NOMO-1 treated with DMSO at 0.1 percent for 48 hours (cell line): ENCODE results near the gene B4GALT4.
"Not testable (repeated sequence)": the region's sequence is repeated elsewhere in the genome, so short reads cannot be mapped to it uniquely, and the experiment has no call there.

Experiments used
- DNase-seq: peaks from one replicate; lab custom pipeline; 2025; ENCODE audit not compliant: unreplicated experiment; lab: John Stamatoyannopoulos, UW

Gene B4GALT4

GRCh38 chr3:119205685-119206084 is 35.0 kb downstream of the B4GALT4 start:
- no peak for DNase-seq

GRCh38 chr3:119205209-119205608 is 35.5 kb downstream of the B4GALT4 start:
- DNase-seq, result no peak

- DNase-seq, result no peak
Measured at GRCh38 chr3:119195911-119196310, 44.8 kb downstream of the B4GALT4 start.

- no peak for DNase-seq
Measured at GRCh38 chr3:119195151-119195476, 45.6 kb downstream of the B4GALT4 start.

GRCh38 chr3:119194237-119195150 is 46.2 kb downstream of the B4GALT4 start:
- no peak for DNase-seq

- DNase-seq, result no peak
Measured at GRCh38 chr3:119191800-119192199, 48.9 kb downstream of the B4GALT4 start.

- DNase-seq, result no peak
Measured at GRCh38 chr3:119187266-119187665, 53.4 kb downstream of the B4GALT4 start.

- no peak for DNase-seq
Measured at GRCh38 chr3:119184796-119185570, 55.7 kb downstream of the B4GALT4 start.

DNA sequence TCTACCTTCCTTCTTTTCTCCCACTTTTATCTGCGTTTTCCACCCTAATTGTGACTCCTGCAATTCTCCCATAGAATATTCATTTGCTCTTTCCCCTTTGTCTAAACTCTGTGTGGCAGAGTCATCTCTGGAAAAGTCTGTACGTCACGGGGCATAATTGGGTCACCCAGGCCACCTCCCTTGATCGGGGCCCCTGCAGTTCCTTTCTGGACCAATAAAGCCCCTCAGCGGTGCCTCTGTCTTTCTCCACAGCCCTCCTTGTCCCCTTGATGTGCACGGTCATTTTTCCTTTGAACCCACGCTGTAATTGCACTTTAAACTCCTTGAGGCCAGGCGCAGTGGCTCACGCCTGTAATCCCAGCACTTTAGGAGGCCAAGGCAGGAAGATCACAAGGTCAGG is 56.6 kb downstream of the B4GALT4 start:
- no peak for DNase-seq

DNA sequence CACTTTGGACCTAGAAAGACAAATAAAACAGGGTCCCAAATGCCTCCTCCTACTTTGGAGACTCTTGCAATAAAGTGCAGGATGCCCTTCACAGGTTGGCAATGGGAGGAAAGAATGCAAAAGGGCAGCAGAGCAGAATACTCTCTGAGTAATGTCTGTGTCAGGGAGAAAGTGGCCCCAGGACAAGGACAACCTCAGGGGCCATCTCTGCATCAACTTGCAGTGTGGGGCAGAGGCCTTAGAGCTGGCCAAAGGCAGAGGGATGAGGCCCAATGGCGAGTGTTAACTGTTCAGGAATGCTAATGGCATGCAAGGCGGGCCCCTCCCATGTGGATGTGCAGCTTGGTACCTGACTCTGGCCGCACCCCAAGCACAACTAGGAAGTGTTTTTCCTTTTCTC is 58.9 kb downstream of the B4GALT4 start:
- no peak for DNase-seq

- DNase-seq, result no peak
Measured at GRCh38 chr3:119177321-119177720, 63.4 kb downstream of the B4GALT4 start.

DNA sequence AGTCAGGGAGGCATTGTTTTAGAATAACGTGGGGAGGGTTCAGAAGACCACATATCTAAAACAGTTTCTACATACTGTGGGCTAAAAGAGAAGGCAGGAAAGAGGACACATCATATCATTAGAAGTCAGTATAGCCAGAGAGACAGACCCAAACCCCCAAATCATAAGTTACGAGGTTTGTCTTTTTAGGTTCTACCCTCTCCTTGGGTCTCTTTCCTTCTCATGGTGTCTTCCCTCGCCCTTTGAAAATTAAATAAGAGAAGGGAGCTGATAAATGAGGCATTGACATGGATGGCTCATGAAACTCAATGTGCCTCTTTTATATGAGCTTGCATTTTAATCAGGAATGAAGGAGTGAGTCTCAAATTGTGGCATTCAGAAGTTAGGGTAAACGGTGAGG is 63.9 kb downstream of the B4GALT4 start:
- no peak for DNase-seq

DNA sequence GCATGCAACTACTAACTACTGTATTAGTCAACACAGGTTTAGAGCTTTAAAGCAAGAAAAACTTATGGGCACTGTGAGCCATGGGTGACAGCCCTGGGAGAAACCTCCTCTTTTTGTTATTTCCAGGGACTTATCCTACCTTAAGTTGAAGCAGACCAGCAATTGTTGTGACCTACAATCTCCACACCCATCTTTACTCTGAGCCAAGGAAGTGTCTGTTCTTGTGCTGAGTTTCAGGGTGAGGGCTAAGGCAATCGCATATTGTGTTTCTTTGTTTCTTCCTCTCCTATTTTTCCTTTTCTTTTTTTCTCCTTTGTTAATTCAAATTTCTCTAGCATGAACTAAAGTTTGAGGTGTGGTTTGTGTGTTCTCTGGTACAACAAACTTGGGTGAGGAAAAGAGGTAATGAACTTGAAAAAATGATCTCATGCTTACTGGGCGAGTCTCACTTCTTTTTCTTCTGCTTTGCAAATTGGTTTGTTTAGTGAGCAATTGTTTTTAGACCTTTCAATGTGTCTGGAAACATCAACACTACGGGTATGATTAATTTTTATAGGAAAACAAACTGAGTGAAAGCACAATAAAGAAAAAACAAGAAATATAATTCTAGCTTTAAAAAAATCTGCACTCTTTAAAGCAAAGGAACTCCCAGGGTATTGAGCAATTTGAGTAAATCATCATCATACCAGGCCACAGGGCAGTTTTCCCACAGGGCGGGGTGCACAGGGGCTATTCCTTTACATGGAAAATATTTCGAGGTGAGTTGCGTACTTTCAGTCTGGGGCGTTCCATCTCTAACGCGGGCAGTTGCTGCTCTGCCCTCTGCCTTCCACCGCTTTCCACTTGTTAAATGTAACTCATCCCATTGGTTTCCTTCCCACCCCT is 64.6 kb downstream of the B4GALT4 start:
- peak; percentile 15 for DNase-seq

GRCh38 chr3:119173325-119173724 is 67.4 kb downstream of the B4GALT4 start, which contains the start of gene UPK1B:
UPK1B (plus strand) TSS chr3:119173598; CDS start chr3:119186742, 13,144 bp downstream.
- DNase-seq, result no peak

DNA sequence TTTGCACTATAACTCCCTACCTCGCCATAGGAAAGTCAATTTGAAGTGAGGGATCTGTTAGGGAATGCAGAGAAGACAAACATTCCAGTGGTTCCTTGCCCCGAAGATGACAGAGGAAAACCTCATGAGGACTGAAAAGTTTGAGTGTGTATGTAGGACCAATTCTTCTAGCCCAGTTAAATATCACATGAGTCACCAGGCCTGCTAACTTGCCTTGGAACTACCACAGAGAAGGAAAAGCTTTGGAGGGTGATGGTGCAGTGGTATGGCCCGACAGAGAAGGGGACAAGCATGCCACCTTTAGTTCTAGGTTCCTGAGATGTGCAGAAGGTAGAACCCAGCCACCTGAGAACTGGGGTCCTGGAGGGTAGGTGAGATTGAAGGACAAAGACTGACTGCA is 69.9 kb downstream of the B4GALT4 start:
- no peak for DNase-seq

DNA sequence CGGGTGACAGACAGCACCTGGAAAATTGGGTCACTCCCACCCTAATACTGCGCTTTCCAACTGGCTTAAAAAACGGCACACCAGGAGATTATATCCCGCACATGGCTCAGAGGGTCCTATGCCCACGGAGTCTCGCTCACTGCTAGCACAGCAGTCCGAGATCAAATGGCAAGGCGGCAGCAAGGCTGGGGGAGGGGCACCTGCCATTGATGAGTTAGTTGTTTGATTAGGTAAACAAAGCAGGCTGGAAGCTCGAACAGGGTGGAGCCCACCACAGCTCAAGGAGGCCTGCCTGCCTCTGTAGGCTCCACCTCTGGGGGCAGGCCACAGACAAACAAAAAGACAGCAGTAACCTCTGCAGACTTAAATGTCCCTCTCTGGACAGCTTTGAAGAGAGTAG is 75.9 kb downstream of the B4GALT4 start:
- not testable (repeated sequence) for DNase-seq
